ENCODE data around the gene HCAR2.
"Not testable (repeated sequence)": the region's sequence is repeated elsewhere in the genome, so short reads cannot be mapped to it uniquely, and the experiment has no call there.

DNA sequence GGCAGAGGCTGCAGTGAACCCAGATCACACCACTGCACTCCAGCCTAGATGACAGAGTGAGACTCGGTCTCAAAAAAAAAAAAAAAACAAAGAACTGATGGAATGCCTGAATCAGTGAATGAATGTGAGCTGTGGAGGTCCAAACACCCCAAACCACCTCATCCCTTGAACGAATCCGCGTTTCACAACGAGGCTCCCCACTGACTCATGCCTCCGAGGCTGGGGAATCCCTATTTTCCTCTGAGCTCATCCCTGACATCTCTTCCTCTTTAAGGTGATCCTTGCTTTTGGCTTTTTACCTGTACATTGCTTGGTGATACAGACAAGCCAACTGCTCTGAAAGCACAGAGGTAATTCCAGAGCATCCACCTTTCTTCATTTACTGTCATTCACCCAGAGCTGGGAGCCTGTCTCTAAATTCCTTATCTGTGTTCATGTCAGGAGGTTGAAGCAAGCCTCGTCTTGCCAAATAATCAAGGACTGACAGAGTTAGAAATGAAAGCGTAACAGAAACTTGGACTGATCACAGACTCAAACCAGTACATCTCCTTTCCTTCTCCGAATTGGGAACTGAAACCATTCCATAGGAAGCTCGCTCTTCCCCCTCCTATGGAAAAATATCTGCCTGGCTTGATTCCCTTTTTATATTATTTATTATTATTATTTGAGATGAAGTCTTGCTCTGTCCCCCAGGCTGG is 10.5 kb upstream of the HCAR2 start:
- not testable (repeated sequence) for TF ChIP-seq POLR2AphosphoS5 (IDR thresholded peaks at IDR 0.05; ENCODE audit: insufficient read depth in 1 of 2, low read depth in 1 of 2); POLR2A (IDR thresholded peaks at IDR 0.05)
- TF ChIP-seq, protein P1, sequence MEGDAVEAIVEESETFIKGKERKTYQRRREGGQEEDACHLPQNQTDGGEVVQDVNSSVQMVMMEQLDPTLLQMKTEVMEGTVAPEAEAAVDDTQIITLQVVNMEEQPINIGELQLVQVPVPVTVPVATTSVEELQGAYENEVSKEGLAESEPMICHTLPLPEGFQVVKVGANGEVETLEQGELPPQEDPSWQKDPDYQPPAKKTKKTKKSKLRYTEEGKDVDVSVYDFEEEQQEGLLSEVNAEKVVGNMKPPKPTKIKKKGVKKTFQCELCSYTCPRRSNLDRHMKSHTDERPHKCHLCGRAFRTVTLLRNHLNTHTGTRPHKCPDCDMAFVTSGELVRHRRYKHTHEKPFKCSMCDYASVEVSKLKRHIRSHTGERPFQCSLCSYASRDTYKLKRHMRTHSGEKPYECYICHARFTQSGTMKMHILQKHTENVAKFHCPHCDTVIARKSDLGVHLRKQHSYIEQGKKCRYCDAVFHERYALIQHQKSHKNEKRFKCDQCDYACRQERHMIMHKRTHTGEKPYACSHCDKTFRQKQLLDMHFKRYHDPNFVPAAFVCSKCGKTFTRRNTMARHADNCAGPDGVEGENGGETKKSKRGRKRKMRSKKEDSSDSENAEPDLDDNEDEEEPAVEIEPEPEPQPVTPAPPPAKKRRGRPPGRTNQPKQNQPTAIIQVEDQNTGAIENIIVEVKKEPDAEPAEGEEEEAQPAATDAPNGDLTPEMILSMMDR (IDR thresholded peaks at IDR 0.05) = not testable (repeated sequence)

Data from vagina (tissue), 2 donors.